Psoas muscle (tissue), 8 donors: Measurements from ENCODE around the gene LAMA4. TPM values are rescaled to one million over a fixed set of nuclear protein-coding genes. Genes with fewer than 3 reads are reported as not detected.

ENCODE experiments used
- ATAC-seq, 4 donors: fragments of 200-7000 bp; cut with Tn5 transposase; one replicate each; pipeline ENCODE4 v1.9.1; 2020; ENCODE audit warnings: moderate library complexity in 3 of 4, mild to moderate bottlenecking in 2 of 4
- DNase-seq, 2 donors: peaks; one replicate each; pipeline ENCODE4 v3.0.0-alpha.2; 2020
- H3K27ac ChIP-seq: fragments of 200-600 bp; one replicate; pipeline ENCODE4 v1.8.0; 2022
- H3K27me3 ChIP-seq, 3 donors: fragments of 200-600 bp in 1 of 3; one replicate each; pipeline versions ENCODE4 v1.6.1 to v1.8.0; 2013 to 2022; ENCODE audit warnings: low read length in 2 of 3, mild to moderate bottlenecking in 2 of 3, moderate library complexity in 1 of 3; ENCODE audit not compliant: insufficient read depth in 3 of 3
- H3K36me3 ChIP-seq, 2 donors: fragments of 200-600 bp in 1 of 2; one replicate each; pipeline versions ENCODE4 v1.6.1 to v1.8.0; 2013 to 2022; ENCODE audit warnings: low read depth in 1 of 2, mild to moderate bottlenecking in 1 of 2, moderate library complexity in 1 of 2; ENCODE audit not compliant: insufficient read depth in 1 of 2
- H3K4me1 ChIP-seq: fragments of 200-600 bp; one replicate; pipeline ENCODE4 v1.8.0; 2022
- H3K4me3 ChIP-seq: fragments of 200-600 bp; one replicate; pipeline ENCODE4 v1.8.0; 2022; ENCODE audit warnings: mild to moderate bottlenecking
- H3K9me3 ChIP-seq: fragments of 200-600 bp; one replicate; pipeline ENCODE4 v1.8.0; 2022
- CTCF ChIP-seq: fragments of 200-600 bp; IDR thresholded peaks from one replicate; pipeline ENCODE4 v1.8.0; 2022; ENCODE audit warnings: antibody characterized with exemption
- WGBS, 3 donors: extraction: QIAGEN DNeasy Blood & Tissue Kit; methylation state at CpG; one replicate each; pipeline versions ENCODE4 v1.1.6 to v1.1.7; 2013; 5-methylcytosine and 5-hydroxymethylcytosine counted together
- intact Hi-C, 2 donors: fragments of 100-400 bp; cut with DNase I; formaldehyde crosslinking; loops; one replicate each; pipeline versions ENCODE4 v1.11.0 to v1.14.2; 2022
- polyA plus RNA-seq, 3 donors: library from polyadenylated mRNA; stranded (reverse); fragments of 200-250 nt; gene quantifications; one replicate each; pipeline ENCODE4 v1.2.3, GENCODE V29; 2013
- total RNA-seq, 4 donors: library from RNA; stranded (reverse); fragmentation: NEBNext Ultra II Directional in 2 of 4; extraction: Animal tissue kit (Norgen Biotek cat#: 25700) in 2 of 4; gene quantifications; one replicate each; pipeline versions ENCODE4 v1.2.1 to v1.2.4, GENCODE V29; 2021 to 2023
- donor health status: healthy with polysubstance abuse.
- donor health status: DM: no; HTN: no; CAD: no; lungs with moderate emphysema.
- donor health status: Bipolar disorder and iron deficiency.
- donor health status: healthy.
- donor health status: DM: yes; HTN: yes; CAD: no.
- donor health status: DM: no; HTN: no; CAD: no.
- donor health status: DM: no; HTN: no; CAD: no.
- donor health status: DM: yes; HTN: yes; CAD: no.

LAMA4 gene
- total and polyA plus RNA-seq, 7 donors: 3.0 to 15.8 (median 5.3) TPM

GRCh38 chr6:112235956-112236355 lies 18.4 kb downstream of the LAMA4 start:
- intact Hi-C loops: no loop called here
- Histone ChIP-seq H3K4me1 (peaks cover 6% of the 10 kb centered on the region), H3K27me3 (no peaks in the 10 kb centered on the region), H3K9me3 (no peaks in the 10 kb centered on the region), H3K4me3 (no peak overlapping the region), H3K27ac (no peak overlapping the region), H3K36me3 (no peaks in the 10 kb centered on the region)
- ATAC-seq: peak in 1 of 4 donors; percentile 30
- 69 to 84% (median 82%) methylated on average over 5 of the region's 5 CpGs for WGBS, 3 donors
- DNase-seq: no peak
- no peak for TF ChIP-seq CTCF

GRCh38 chr6:112234601-112235000 lies 19.8 kb downstream of the LAMA4 start:
- H3K4me3 ChIP-seq: no peak overlapping the region
- WGBS, 3 donors: 64 to 68% (median 66%) methylated on average over 5 of the region's 5 CpGs
- H3K27ac ChIP-seq: peak overlapping the region; percentile 64
- no peaks in the 10 kb centered on the region for H3K36me3 ChIP-seq
- peaks cover 6% of the 10 kb centered on the region for H3K4me1 ChIP-seq
- H3K9me3 ChIP-seq: no peaks in the 10 kb centered on the region
- intact Hi-C loops: no loop called here
- TF ChIP-seq CTCF: no peak
- ATAC-seq (no peak), DNase-seq (no peak)
- H3K27me3 ChIP-seq: no peaks in the 10 kb centered on the region

- no peaks in the 10 kb centered on the region for H3K36me3 ChIP-seq
- intact Hi-C loops: no loop called here
- H3K27me3 ChIP-seq: no peaks in the 10 kb centered on the region
- 39 to 46% (median 46%) methylated on average over 3 of the region's 3 CpGs for WGBS, 3 donors
- TF ChIP-seq CTCF: no peak
- ATAC-seq (peak in 3 of 4 donors; percentile 40 to 53 (median 43)), DNase-seq (no peak)
- peak overlapping the region; percentile 64 for H3K27ac ChIP-seq
- H3K4me3 ChIP-seq: no peak overlapping the region
- H3K4me1 ChIP-seq: peaks cover 6% of the 10 kb centered on the region
- no peaks in the 10 kb centered on the region for H3K9me3 ChIP-seq
Observed at GRCh38 chr6:112233847-112234246, 20.5 kb downstream of the LAMA4 start.

- TF ChIP-seq CTCF: no peak
- H3K4me1 ChIP-seq: peaks cover 6% of the 10 kb centered on the region
- no peaks in the 10 kb centered on the region for H3K27me3 ChIP-seq
- peak overlapping the region; percentile 64 for H3K27ac ChIP-seq
- no peaks in the 10 kb centered on the region for H3K9me3 ChIP-seq
- H3K4me3 ChIP-seq: peak overlapping the region; percentile 13
- ATAC-seq (no peak), DNase-seq (no peak)
- intact Hi-C loops: no loop called here
- H3K36me3 ChIP-seq: no peaks in the 10 kb centered on the region
- 11 to 15% (median 13%) methylated on average over 5 of the region's 5 CpGs for WGBS, 3 donors
Observed at GRCh38 chr6:112232845-112233256, 21.5 kb downstream of the LAMA4 start.

GRCh38 chr6:112231594-112232060 lies 22.7 kb downstream of the LAMA4 start:
- Histone ChIP-seq H3K27me3 (no peaks in the 10 kb centered on the region), H3K4me3 (no peak overlapping the region), H3K36me3 (no peaks in the 10 kb centered on the region), H3K9me3 (no peaks in the 10 kb centered on the region), H3K4me1 (peaks cover 6% of the 10 kb centered on the region), H3K27ac (peak overlapping the region; percentile 64)
- no peak for TF ChIP-seq CTCF
- intact Hi-C loops: no loop called here
- WGBS, 3 donors: 39 to 49% (median 48%) methylated on average over 2 of the region's 2 CpGs
- DNase-seq (no peak), ATAC-seq (peak in 2 of 4 donors; percentile 40 to 52)
